Panc1 (cell line): Measurements from ENCODE around the gene DNER.

Source experiments
- CTCF ChIP-seq: fragments of 450-650 bp; IDR thresholded peaks from 2 replicates; pipeline ENCODE4 v1.5.1; 2017; ENCODE audit warnings: mild to moderate bottlenecking
- POLR2AphosphoS5 ChIP-seq: IDR thresholded peaks from 2 replicates; pipeline ENCODE4 v1.6.1; 2012; ENCODE audit warnings: mild to moderate bottlenecking, low read depth, low read length, moderate library complexity
- REST ChIP-seq, 2 experiments: IDR thresholded peaks; 2 replicates each; pipeline ENCODE4 v1.6.1; 2011 to 2012; ENCODE audit warnings: low read depth in 2 of 2, control low read depth in 1 of 2, low read length in 1 of 2, mild to moderate bottlenecking in 1 of 2, moderate library complexity in 1 of 2; ENCODE audit not compliant: insufficient read depth in 1 of 2
- SIN3A ChIP-seq: IDR thresholded peaks from 2 replicates; pipeline ENCODE4 v1.6.1; 2012; ENCODE audit warnings: low read depth, mild to moderate bottlenecking, low read length, moderate library complexity, borderline replicate concordance; ENCODE audit not compliant: insufficient read depth
- TCF7L2 ChIP-seq: IDR thresholded peaks from 2 replicates; pipeline ENCODE4 v1.6.1; 2011; ENCODE audit warnings: mild to moderate bottlenecking, low read depth, low read length, inconsistent platforms

- no peak for TF ChIP-seq CTCF
- TF ChIP-seq TCF7L2 = no peak
- TF ChIP-seq POLR2AphosphoS5 = no peak
- TF ChIP-seq SIN3A = no peak
- no peak for TF ChIP-seq REST (IDR thresholded peaks at IDR 0.05; ENCODE audit: insufficient read depth in 1 of 2, low read depth in 2 of 2, low read length in 1 of 2)
Measured at GRCh38 chr2:229675569-229675968, 38.8 kb downstream of the DNER start.
